Peyer's patch (tissue), 4 donors: ENCODE data around the gene EXOC8. TPM values are rescaled to one million over a fixed set of nuclear protein-coding genes. Genes with fewer than 3 reads are reported as not detected.

ENCODE experiments used
- DNase-seq, 3 donors: peaks; one replicate each; pipeline ENCODE4 v3.0.0-alpha.2; 2017 to 2019
- H3K27ac ChIP-seq, 4 donors: fragments of 200-600 bp; sonication (generic); one replicate each; pipeline ENCODE4 v1.5.1; 2016 to 2019
- H3K27me3 ChIP-seq, 2 donors: fragments of 200-600 bp; sonication (generic); one replicate each; pipeline ENCODE4 v1.5.1; 2019
- H3K36me3 ChIP-seq, 3 donors: fragments of 200-600 bp; sonication (generic); one replicate each; pipeline ENCODE4 v1.5.1; 2016 to 2019
- H3K4me1 ChIP-seq, 4 donors: fragments of 200-600 bp; sonication (generic); one replicate each; pipeline ENCODE4 v1.5.1; 2016 to 2019
- H3K4me3 ChIP-seq, 4 donors: fragments of 200-600 bp; sonication (generic); 1 replicate in 3 of 4; 2 replicates in 1 of 4; pipeline ENCODE4 v1.5.1; 2016 to 2019; ENCODE audit warnings: mild to moderate bottlenecking in 1 of 4
- H3K9me3 ChIP-seq, 4 donors: fragments of 200-600 bp; sonication (generic); one replicate each; pipeline ENCODE4 v1.5.1; 2016 to 2019; ENCODE audit warnings: mild to moderate bottlenecking in 1 of 4
- CTCF ChIP-seq, 6 experiments: fragments of 450-650 bp in 4 of 6; fragments of 200-600 bp in 2 of 6; sonication (generic) in 1 of 6; IDR thresholded peaks; one replicate each; pipeline ENCODE4 v1.5.1; 2017 to 2019; ENCODE audit warnings: antibody characterized with exemption in 6 of 6, mild to moderate bottlenecking in 3 of 6, moderate library complexity in 1 of 6
- POLR2A ChIP-seq, 2 donors: fragments of 450-650 bp; IDR thresholded peaks; one replicate each; pipeline ENCODE4 v1.5.1; 2017; ENCODE audit warnings: antibody characterized with exemption in 2 of 2, mild to moderate bottlenecking in 2 of 2, moderate library complexity in 2 of 2
- total RNA-seq, 4 donors: library from RNA; depleted of rRNA; stranded (reverse); fragments of >200 nt; gene quantifications; one replicate each; pipeline ENCODE4 v1.1.0, GENCODE V29; 2016

Gene EXOC8
- total RNA-seq, 4 donors from 2014 or later, result 14.0 to 19.4 (median 17.4) TPM

- no peak for DNase-seq
- H3K4me3 ChIP-seq, result no peak overlapping the region
- TF ChIP-seq POLR2A (IDR thresholded peaks at IDR 0.05) (no peak), CTCF (IDR thresholded peaks at IDR 0.05) (no peak)
- H3K27me3 ChIP-seq, result no peaks in the 10 kb centered on the region
- no peak overlapping the region for H3K27ac ChIP-seq
- no peaks in the 10 kb centered on the region for H3K4me1 ChIP-seq
- no peaks in the 10 kb centered on the region for H3K36me3 ChIP-seq
- no peaks in the 10 kb centered on the region for H3K9me3 ChIP-seq
Measured at GRCh38 chr1:231311720-231312431, 25.8 kb downstream of the EXOC8 start.

GRCh38 chr1:231310391-231310934 lies 27.2 kb downstream of the EXOC8 start:
- Histone ChIP-seq H3K27me3 (no peaks in the 10 kb centered on the region), H3K9me3 (no peaks in the 10 kb centered on the region), H3K4me3 (no peak overlapping the region), H3K4me1 (no peaks in the 10 kb centered on the region), H3K27ac (no peak overlapping the region), H3K36me3 (no peaks in the 10 kb centered on the region)
- no peak for DNase-seq
- TF ChIP-seq CTCF (IDR thresholded peaks at IDR 0.05), result no peak

GRCh38 chr1:231301990-231302389 lies 35.7 kb downstream of the EXOC8 start:
- Histone ChIP-seq H3K27ac (no peak overlapping the region), H3K4me1 (no peaks in the 10 kb centered on the region), H3K27me3 (no peaks in the 10 kb centered on the region), H3K9me3 (no peaks in the 10 kb centered on the region), H3K36me3 (no peaks in the 10 kb centered on the region), H3K4me3 (no peak overlapping the region)
- DNase-seq, result no peak
- no peak for TF ChIP-seq POLR2A (IDR thresholded peaks at IDR 0.05)
- no peak for TF ChIP-seq CTCF (IDR thresholded peaks at IDR 0.05)

- TF ChIP-seq CTCF (IDR thresholded peaks at IDR 0.05) (no peak), POLR2A (IDR thresholded peaks at IDR 0.05) (no peak)
- no peak overlapping the region for H3K27ac ChIP-seq
- H3K4me1 ChIP-seq, result no peaks in the 10 kb centered on the region
- H3K27me3 ChIP-seq, result no peaks in the 10 kb centered on the region
- no peak for DNase-seq
- H3K9me3 ChIP-seq, result no peaks in the 10 kb centered on the region
- H3K36me3 ChIP-seq, result no peaks in the 10 kb centered on the region
- no peak overlapping the region for H3K4me3 ChIP-seq
Measured at GRCh38 chr1:231295938-231296337, 41.7 kb downstream of the EXOC8 start.

- no peak for TF ChIP-seq CTCF (IDR thresholded peaks at IDR 0.05)
- no peak for TF ChIP-seq POLR2A (IDR thresholded peaks at IDR 0.05)
- DNase-seq, result no peak
- Histone ChIP-seq H3K27me3 (no peaks in the 10 kb centered on the region), H3K36me3 (no peaks in the 10 kb centered on the region), H3K4me1 (no peaks in the 10 kb centered on the region), H3K9me3 (no peaks in the 10 kb centered on the region), H3K27ac (no peak overlapping the region), H3K4me3 (no peak overlapping the region)
Measured at GRCh38 chr1:231286603-231287002, 51.0 kb downstream of the EXOC8 start.
